ENCODE measurements around the gene FZR1.
"Not testable (repeated sequence)": the region's sequence is repeated elsewhere in the genome, so short reads cannot be mapped to it uniquely, and the experiment has no call there.

Gene FZR1

DNA sequence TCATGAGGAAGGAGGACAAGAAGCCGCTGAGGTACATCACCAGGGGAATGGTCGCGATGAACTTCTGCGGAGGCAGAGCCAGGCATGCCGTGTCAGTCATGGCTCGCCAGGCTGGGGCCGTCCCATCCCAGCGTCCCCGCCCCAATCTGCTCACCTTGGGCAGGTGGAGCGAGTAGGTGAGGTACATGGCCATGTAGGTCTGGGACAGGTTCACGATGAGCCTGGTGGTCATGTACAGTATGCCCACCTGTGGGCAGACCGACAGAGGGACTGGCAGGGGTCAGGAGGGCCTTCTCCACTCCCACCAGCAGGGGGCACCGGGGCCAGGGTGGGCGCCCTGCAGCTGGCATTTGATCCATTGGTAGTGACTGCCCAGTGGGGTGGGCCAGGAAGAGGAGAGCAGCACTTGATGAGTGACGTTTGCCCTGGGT lies 41.2 kb downstream of the FZR1 start:
- DNase-seq (ENCODE audit: low read depth in 2 of 2): no peak

DNA sequence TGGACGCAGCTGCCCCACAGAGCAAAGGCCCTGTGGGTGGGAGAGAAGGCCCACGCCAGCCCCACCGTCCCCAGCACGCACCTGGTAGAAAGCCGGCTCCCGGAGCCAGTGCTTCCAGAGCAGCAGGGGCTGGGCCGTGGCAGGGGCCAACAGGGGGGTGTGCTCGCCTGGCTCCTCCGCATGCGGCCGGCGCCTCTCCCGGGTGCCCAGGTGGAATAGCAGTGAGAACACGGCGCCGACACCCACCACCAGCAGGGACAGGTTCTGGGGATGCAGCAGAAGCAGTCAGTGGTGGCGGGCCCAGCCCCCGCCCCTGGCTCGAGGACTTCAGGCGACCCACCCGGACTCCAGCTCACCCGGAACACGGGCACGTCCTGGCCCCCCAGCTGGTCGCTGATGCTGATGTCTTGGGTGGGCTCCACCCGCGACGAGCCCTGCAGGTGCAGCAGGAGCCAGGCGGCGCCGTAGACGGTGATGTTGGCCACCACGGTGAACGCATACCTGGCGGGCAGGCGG lies 41.7 kb downstream of the FZR1 start:
- no peak for DNase-seq (ENCODE audit: low read depth in 2 of 2)

DNA sequence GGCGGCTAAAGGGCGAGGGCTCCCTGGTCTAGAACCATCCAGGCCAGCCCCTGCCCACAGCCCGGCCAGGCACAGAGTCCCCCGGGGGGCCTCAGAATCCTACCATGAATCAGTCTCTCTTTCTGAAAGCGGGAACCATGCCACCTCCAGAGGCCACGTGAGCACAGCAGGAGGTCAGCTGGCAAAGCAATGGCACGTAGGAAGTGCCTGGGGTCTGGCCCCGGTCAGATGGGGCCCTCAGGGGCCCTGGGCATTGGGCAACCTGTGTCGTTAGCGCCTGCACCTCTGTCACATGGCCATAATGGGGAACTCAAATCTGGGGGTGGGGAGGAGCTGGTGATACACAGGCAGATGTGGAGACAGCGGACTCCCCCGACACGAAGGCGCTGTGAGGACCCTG lies 42.5 kb downstream of the FZR1 start:
- no peak for DNase-seq (ENCODE audit: low read depth in 2 of 2)

DNA sequence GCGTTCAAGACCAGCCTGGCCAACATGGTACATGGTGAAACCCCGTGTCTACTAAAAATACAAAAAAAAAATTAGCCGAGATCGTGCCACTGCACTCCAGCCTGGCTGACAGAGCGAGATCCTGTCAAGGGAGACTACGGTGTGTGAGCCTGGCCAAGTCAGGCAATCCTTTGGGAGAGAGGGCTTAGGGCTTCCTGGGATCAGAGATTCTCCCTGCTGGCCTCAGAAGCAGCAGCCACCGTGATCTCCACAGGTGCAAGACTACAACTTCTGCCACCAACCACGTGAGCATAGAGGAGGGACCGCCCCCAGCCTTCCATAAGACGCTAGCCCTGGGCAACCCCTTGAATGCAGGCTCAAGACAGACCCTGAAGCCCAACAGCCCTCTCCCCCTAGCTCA lies 43.7 kb downstream of the FZR1 start:
- no peak for DNase-seq (ENCODE audit: low read depth in 2 of 2)

DNA sequence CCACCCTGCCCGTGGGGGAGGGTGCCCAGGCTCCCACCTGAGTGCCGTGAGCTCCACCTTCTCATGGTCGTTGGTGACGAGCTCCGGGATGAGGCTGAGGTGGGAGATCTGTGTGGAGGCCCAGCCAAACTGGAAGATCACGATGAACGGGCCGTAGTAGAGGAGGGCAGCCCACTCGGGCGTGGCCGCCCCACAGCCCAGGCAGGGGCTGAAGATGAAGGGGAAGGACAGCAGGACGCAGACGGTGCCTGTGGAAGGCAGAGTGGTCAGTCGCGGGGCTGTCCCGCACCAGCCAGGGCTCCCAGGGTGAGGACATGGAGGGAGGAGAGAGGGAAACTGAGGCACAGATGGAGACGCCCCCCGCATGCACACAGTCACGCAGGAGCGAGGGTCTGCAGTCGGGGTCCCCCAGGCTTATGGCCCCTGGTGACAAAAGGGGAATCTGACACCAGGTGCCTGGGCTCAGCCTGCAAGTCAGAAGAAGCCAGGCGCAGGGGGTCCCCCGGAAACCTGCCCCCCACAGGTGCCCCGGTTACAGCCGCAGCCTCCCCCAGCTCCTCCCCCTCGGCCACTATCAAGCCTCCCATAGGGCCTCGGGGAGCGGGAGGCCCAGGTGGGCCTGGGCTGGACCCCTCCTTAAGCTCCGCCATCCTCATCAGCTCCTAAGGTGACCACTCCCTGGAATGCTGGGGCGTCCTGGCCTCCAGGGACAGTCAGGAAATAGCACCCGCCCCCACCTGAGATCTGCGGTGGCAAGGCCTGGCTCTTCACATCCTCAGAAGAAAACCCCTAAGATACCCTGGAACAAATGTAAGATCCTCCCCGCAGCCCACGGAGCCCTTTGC lies 45.1 kb downstream of the FZR1 start:
- no peak for DNase-seq (ENCODE audit: low read depth in 2 of 2)

DNA sequence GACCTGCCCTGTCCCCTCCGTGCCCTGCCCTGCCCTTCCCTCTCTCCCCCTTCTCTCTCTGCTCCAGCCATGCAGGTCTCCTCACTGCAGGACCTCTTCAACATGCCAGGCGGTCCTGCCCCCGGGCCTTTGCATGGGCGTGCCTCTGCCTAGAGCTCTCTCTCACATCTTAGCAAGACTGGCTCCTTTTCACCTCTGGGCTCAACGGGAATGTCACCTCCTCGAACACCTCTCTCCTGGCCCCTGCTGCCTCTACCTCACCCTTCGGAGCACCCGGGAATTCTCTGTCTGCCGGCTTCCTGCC lies 45.6 kb downstream of the FZR1 start:
- DNase-seq (ENCODE audit: low read depth in 2 of 2): no peak

DNA sequence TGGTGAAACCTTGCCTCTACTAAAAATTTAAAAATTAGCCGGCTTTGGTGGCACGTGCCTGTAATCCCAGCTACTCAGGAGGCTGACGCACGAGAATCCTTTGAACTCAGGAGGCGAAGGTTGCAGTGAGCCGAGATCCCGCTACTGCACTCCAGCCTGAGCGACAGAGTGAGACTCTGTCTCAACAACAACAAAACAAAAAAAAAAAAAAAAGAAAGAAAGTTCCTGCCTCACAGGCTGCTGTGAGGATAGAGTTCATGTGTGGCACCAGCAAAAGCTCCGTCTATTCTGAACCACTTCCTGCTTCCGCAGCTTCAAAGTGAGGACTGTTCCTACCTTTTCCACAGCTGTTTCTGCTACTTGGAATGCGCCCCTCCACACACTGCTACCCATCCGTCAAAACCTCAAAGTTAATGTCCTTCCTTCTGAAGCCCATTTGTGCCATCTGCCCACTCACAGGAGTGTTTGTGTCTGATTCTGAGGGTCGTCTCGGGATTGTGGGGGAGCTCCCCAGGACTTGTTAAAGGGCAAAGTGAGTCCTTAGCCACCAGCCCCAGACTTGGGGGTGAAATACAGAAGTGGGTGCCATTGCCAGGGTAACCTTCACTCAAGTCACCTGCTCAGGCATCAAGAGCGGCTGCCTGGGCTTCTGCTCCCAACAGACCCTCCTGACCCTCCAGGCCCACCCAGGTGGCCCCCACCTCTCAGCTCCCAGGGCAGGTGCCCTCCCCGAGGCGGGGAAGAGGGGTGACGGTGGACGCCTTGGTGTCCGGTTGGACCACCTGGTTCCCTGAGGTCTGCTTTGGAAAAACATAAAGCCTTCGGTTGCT lies 48.4 kb downstream of the FZR1 start:
- no peak for DNase-seq (ENCODE audit: low read depth in 2 of 2)

DNA sequence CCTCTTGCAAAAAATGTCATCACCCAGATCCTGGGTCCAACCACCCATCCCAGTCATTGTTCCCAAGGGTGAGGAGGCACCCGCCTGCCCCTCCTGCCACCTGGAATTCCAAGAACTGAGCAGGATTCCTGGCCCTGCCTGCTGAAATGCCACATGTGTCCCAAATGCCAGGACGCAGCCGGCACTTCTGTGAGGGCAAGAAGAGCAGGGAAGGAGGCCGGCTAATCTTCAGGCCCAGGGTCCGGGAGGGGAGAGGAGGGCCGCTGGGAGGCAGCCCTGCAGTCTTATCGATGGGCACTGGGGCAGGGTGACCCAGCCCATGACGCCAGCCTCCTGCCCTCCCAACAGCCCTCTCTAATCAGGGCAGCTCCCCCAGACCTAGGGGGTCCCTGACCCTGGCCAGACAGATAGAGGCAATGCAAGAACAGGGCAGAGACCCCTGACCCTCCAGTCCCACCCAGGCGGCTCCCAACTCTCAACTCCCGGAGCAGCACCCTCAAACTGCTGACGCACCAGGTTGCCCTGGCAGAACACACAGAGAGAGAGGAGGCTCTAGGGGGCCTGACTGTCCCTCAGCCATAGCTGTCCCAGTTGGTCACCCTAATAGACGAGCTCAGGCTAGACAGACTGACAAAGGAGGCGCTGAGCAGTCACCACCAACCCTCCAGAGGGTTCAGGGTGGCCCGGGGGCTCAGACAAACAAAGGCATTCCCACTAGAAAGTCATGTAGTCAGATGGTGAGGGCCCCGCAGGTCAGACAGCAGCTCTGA lies 49.7 kb downstream of the FZR1 start:
- no peak for DNase-seq (ENCODE audit: low read depth in 2 of 2)

DNA sequence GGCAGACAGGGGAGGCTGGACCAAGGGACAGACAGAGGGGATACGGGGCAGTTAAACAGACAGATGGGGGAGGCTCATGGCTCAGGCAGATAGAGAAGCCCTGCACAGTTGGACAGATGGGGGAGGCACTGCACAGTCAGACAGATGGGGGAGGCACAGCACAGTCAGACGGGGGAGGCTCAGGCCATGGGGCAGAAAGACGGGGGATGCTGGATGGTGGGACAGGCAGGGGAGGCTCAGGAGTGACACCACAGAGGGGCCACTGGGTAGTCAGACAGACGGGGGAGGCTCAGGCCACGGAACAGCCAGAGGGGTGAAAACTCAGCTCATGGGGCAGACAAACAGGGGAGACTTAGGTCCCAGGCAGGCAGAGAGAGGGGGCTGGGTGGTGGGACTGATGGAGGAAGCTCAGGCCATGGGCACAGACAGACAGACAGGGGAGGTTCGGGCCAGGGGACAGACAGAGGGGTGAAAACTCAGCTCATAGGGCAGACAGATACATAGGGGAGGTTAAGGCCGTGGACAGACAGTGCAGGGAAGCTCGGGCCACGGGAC lies 50.4 kb downstream of the FZR1 start:
- DNase-seq (ENCODE audit: low read depth in 2 of 2): no peak

DNA sequence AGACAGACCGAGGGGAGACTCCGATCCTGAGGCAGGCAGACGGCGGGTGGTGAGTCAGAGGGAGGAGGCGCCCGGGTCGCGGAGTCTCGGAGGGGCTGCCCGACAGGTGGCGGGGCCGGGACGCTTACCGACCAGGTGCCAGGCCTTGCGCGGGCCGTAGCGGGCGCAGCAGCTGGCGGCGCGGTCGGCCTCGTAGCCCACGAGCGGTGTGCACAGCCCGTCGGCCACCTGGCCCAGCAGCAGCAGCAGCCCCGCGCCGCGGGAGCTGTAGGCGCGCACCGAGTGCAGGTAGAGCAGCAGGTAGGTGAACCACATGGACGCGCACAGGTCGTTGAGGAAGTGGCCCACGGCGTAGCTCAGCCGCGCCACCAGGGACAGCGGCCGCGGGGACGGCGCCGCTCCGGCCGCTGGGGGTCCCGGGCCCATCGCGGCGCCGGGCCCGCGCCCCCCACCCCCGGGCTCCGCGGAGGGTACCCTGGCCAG lies 50.9 kb downstream of the FZR1 start:
- peak; percentile 41 to 52 for DNase-seq (ENCODE audit: low read depth in 2 of 2)

DNA sequence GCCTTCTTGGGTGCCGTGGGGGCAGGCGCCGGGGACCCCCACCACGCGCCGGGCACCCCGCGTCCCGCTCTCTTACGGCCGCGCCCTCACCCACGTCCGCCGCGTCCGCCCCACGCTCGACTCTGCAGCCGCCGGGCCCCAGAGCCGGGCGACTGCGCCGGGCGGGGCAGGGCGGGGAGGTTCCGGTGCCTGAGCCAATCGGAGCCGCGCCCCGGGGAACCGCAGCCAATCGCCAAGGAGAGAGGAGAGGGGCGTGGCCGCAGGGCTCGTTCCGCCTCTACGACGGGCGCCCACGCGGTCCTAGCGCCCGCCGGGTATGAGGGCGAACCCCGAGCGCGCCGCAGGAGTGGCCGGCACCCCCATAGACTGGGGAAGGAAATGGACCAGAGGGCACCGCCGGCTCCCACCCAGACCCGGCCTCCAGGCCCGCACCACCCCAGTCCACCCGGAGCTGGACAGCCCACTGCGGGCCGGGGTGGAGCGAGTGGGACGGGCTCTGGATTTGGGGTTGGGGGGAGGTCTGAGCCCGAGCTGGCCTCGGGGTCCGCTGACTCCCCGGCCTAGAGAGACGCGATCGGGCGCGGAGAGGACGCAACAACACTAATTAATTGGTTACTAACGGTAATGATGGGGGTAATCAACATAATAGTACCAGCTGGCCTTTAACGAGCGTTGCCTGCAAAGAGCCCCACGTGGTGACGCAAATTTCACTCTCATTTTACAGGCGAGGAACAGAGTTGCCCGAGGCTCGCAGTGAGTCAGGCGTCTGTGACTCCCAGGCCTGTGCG lies 51.5 kb downstream of the FZR1 start, which contains the start of gene MFSD12:
Gene MFSD12 (minus strand): TSS at position 126 of the 788 bp plus-strand sequence. CDS start 183 bp downstream, outside the sequence.
- DNase-seq (ENCODE audit: low read depth in 2 of 2): peak; percentile 90 to 95

DNA sequence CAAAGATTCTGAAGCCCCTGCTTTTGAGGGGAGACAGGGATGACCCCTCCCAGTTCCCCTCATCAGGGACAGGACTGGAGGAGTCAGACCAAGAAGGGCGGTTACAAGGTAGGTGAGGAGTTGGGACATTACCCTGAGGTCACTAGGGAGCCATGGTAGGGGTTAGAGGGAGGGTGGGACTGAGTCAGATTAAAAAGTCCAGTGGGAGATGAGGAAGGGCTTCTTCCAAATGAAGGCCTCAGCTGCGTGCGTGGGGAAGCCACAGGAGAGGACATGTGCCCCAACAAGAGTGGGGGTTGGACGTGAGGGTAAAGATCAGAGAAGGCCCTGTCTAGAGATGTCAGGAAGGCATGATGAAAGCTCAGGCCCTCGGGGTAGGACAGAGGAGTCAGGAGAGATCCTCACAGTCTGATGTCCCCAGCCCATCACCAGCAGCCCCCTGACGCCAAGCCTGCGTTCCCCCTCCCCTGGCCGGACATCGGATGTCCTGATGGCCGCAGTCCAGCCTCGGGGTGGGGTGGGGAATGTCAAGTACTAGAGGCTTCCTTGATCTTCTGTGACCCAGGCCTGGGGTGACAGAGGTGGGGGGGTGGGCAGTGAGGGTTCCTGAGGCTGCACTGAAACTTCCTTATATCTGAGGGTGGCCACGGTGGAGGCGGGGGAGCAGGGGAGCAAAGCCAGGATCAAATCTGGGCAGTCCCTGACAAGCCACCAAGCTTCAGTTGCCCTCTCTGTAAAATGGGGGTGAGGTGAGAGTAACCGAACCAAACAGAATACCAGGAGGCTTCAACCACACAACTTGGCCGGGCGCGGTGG lies 57.8 kb downstream of the FZR1 start:
- no peak for DNase-seq (ENCODE audit: low read depth in 2 of 2)

DNA sequence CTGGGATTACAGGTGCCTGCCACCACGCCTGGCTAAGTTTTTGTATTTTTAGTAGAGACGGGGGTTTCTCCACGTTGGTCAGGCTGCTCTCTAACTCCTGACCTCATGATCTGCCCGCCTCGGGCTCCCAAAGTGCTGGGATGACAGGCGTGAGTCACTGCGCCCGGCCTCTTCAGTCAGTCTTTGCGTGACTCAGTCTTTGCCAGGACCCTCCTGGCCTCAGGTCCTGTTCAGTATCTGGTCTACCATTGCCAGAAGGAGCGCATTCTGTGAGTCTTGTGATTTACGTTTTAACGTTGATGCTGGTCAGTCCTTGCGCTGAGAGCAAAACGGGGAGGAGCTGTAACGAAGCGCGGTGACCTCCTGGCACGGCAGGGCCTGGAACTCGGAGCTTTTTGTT lies 59.0 kb downstream of the FZR1 start:
- DNase-seq (ENCODE audit: low read depth in 2 of 2): no peak

DNA sequence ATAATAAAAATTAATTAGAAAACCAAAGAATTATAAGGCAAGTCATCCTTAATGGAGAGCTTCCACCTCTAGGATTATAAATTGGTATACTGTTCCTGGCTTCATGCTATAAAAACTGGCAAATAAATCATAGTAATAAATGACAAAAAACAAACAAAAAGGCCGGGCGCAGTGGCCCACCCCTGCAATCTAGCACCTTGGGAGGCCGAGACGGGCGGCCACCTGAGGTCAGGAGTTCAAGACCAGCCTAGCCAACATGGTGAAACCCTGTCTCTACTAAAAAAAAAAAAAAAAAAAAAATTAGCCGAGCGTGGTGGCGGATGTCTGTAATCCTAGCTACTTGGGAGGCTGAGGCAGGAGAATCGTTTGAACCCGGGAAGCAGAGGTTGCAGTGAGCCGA lies 63.9 kb downstream of the FZR1 start:
- not testable (repeated sequence) for DNase-seq (ENCODE audit: low read depth in 2 of 2)

DNA sequence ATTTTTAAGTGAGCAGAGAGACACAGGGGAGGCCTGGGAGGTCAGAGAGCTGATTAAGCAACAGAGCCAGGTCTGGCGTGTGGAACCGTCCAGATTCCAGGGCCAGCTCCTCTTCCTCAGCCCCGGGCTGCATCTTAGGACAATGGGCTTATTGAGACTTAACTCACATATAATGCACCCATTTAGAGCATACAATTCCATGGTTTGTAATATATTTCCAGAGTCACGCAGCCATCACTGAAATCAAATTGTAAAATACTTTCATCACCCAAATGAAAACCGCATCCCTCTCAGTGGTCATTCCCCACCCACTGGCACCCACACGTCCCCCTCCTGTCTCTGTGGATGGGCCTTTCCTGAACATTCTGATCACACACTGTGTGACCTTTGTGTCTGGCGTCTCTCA lies 64.5 kb downstream of the FZR1 start:
- DNase-seq (ENCODE audit: low read depth in 2 of 2): no peak

DNA sequence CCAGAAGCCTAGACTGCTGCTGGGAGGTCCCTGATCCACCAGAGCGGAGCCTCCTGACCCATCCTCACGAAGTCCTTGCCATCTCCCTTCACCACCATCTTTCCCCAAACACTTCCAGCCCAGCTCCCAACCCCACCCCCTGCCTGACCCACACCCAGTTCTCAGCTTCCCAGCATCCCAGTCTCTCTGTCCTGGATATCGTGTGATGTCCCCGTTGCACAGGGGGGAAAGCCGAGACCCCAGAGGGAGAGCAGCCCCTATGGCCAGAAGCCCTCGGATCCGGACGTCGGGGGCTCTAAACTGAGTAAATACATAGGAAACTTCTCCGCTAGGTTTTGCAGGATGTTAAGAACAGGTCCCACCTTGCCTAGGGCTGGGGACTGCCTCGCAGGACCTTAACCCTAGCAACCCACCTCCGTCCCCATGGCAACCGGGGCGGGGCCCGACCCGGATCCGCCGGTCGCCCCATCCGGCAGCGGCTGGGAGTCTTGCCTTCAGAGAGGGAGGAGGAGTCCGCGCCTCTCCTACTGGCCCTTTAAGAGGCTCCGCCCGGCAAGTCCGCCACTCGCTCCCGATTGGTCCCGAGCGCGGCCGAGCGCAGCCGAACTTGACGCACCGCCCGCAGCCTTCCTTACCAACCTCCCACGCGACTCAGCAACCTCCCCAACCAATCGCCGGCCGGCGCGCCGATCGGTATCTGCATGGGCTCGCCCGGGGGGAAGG lies 66.2 kb downstream of the FZR1 start:
- DNase-seq (ENCODE audit: low read depth in 2 of 2): peak; percentile 99

DNA sequence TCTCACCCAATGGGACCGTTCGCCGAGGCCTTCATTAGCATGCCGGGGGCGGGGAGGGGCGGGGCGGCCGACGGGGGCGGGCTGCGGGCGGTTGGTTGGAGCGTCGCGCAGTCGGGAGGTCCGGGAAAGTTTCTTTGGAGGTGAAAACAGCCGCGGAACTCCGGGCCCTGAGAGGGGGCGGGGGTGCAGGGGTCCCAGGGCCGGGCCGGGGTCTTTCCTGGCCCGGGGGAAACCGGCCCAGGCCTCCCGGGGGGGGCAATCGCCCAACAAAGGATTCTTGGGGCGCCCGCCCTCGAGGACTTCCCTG lies 66.7 kb downstream of the FZR1 start, which contains the start of gene HMG20B:
Gene HMG20B (plus strand): TSS at position 90 of the 307 bp plus-strand sequence. CDS start 366 bp downstream, outside the sequence.
- no peak for DNase-seq (ENCODE audit: low read depth in 2 of 2)

DNA sequence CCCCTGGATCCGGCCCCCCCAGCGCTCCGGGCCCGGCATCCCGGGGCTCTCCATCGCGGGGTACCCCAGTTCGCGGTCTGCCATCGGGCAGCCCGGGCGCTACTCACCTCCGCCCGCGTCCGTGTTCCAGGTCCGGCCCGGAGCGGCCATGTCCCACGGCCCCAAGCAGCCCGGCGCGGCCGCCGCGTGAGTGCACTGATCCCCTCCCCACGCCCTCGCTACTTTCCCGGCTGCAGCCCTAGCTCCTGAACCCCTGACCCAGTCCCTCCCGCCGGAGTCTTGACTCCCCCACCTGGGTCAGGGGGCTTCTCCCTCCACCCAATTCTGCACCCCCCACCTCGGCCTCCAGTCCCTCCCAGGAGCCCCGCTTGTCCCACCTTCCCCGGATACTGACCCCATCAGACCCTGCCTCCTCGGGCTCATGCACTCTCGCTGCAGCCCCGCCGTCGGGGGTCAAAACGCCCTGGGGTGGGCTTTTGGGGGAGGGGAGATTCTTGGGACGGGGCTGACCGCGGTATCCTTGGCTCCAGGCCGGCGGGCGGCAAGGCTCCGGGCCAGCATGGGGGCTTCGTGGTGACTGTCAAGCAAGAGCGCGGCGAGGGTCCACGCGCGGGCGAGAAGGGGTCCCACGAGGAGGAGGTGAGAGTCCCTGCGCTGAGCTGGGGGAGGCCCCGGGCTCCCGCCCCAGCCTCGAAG lies 67.2 kb downstream of the FZR1 start:
- no peak for DNase-seq (ENCODE audit: low read depth in 2 of 2)

Measured in stimulated activated CD4-positive, alpha-beta T cell treated with anti-CD3 and anti-CD28 coated beads, Interleukin-12 subunit alpha, Interleukin-12 subunit beta, amount 100 ng/mL, for 24 hours (primary cell).